MM.1S (cell line): Measurements from ENCODE around the gene CTNNA3.

ENCODE experiments used
- DNase-seq: peaks from one replicate; pipeline ENCODE4 v3.0.0-alpha.2; 2015
- H2AFZ ChIP-seq: fragments of 300-600 bp; sonication (generic); 2 replicates; pipeline ENCODE4 v1.6.0; 2016; ENCODE audit warnings: antibody characterized with exemption, low read length
- H3F3A ChIP-seq: fragments of 300-600 bp; sonication (generic); 2 replicates; pipeline ENCODE4 v1.6.1; 2016; ENCODE audit warnings: mild to moderate bottlenecking, antibody characterized with exemption, low read length, moderate library complexity, mixed read lengths; ENCODE audit not compliant: insufficient read depth
- H3K27ac ChIP-seq: fragments of 300-600 bp; sonication (generic); 2 replicates; pipeline ENCODE4 v1.5.1; 2016; ENCODE audit warnings: mild to moderate bottlenecking, low read length
- H3K27me3 ChIP-seq: fragments of 300-600 bp; sonication (generic); replicated peaks from 2 replicates; pipeline ENCODE4 v1.6.0; 2016; ENCODE audit warnings: low read length; ENCODE audit not compliant: insufficient read depth
- H3K36me3 ChIP-seq: fragments of 300-600 bp; sonication (generic); replicated peaks from 2 replicates; pipeline ENCODE4 v1.6.1; 2016; ENCODE audit warnings: mild to moderate bottlenecking, low read length, mixed read lengths; ENCODE audit not compliant: insufficient read depth
- H3K4me1 ChIP-seq: fragments of 300-600 bp; sonication (generic); 2 replicates; pipeline ENCODE4 v1.6.1; 2016; ENCODE audit warnings: low read length, mixed read lengths
- H3K4me2 ChIP-seq: fragments of 300-600 bp; sonication (generic); 2 replicates; pipeline ENCODE4 v1.6.0; 2016; ENCODE audit warnings: low read depth, low read length
- H3K4me3 ChIP-seq: fragments of 300-600 bp; sonication (generic); 2 replicates; pipeline ENCODE4 v1.5.1; 2016; ENCODE audit warnings: low read length, mixed read lengths
- H3K79me2 ChIP-seq: fragments of 300-600 bp; sonication (generic); 2 replicates; pipeline ENCODE4 v1.6.1; 2016; ENCODE audit warnings: mixed run types, low read length, mixed read lengths
- H3K9ac ChIP-seq: fragments of 300-600 bp; sonication (generic); 2 replicates; pipeline ENCODE4 v1.6.1; 2016; ENCODE audit warnings: low read length, mixed read lengths
- H3K9me2 ChIP-seq: fragments of 300-600 bp; sonication (generic); replicated peaks from 2 replicates; pipeline ENCODE4 v1.6.1; 2016; ENCODE audit warnings: mild to moderate bottlenecking, low read length, mixed read lengths; ENCODE audit not compliant: insufficient read depth
- H3K9me3 ChIP-seq: fragments of 300-600 bp; sonication (generic); replicated peaks from 2 replicates; pipeline ENCODE4 v1.6.1; 2016; ENCODE audit warnings: mild to moderate bottlenecking, low read length, mixed read lengths; ENCODE audit not compliant: insufficient read depth
- H4K20me1 ChIP-seq: fragments of 300-600 bp; sonication (generic); 2 replicates; pipeline ENCODE4 v1.6.1; 2016; ENCODE audit warnings: mild to moderate bottlenecking, low read length, moderate library complexity, mixed read lengths; ENCODE audit not compliant: insufficient read depth
- CTCF ChIP-seq: fragments of 300-600 bp; sonication (generic); IDR thresholded peaks from 2 replicates; pipeline ENCODE4 v1.5.1; 2016; ENCODE audit warnings: antibody characterized with exemption, low read length, mixed read lengths
- EZH2 ChIP-seq: fragments of 300-600 bp; sonication (generic); optimal IDR thresholded peaks from 2 replicates; pipeline ENCODE3; 2017; ENCODE audit warnings: low read depth, mild to moderate bottlenecking, antibody characterized with exemption, low read length, mixed read lengths
- EZH2phosphoT487 ChIP-seq: fragments of 300-600 bp; sonication (generic); IDR thresholded peaks from 2 replicates; pipeline ENCODE4 v1.6.1; 2018; ENCODE audit warnings: antibody characterized with exemption, low read length

The CTNNA3 gene

GRCh38 chr10:66642217-66642616 is 1053.8 kb downstream of the CTNNA3 start:
- no peaks in the 10 kb centered on the region for H3F3A ChIP-seq
- H3K79me2 ChIP-seq, result no peaks in the 10 kb centered on the region
- no peak overlapping the region for H3K4me3 ChIP-seq
- no peak overlapping the region for H3K4me2 ChIP-seq
- TF ChIP-seq EZH2, result no peak
- no peaks in the 10 kb centered on the region for H3K9me2 ChIP-seq
- H3K27me3 ChIP-seq, result no peaks in the 10 kb centered on the region
- no peaks in the 10 kb centered on the region for H3K9me3 ChIP-seq
- no peaks in the 10 kb centered on the region for H3K4me1 ChIP-seq
- no peak overlapping the region for H2AFZ ChIP-seq
- H3K27ac ChIP-seq, result no peak overlapping the region
- no peak overlapping the region for H3K9ac ChIP-seq
- no peaks in the 10 kb centered on the region for H4K20me1 ChIP-seq
- no peak for DNase-seq
- no peaks in the 10 kb centered on the region for H3K36me3 ChIP-seq

GRCh38 chr10:66639371-66639770 is 1056.6 kb downstream of the CTNNA3 start:
- no peak for DNase-seq
- no peak for TF ChIP-seq EZH2
- no peak for TF ChIP-seq EZH2phosphoT487
- TF ChIP-seq CTCF, result no peak
- no peaks in the 10 kb centered on the region for H4K20me1 ChIP-seq
- H3K4me2 ChIP-seq, result no peak overlapping the region
- no peaks in the 10 kb centered on the region for H3K9me2 ChIP-seq
- H3K27ac ChIP-seq, result no peak overlapping the region
- no peaks in the 10 kb centered on the region for H3K27me3 ChIP-seq
- no peak overlapping the region for H3K9ac ChIP-seq
- H3F3A ChIP-seq, result no peaks in the 10 kb centered on the region
- no peak overlapping the region for H3K4me3 ChIP-seq
- H2AFZ ChIP-seq, result no peak overlapping the region
- H3K36me3 ChIP-seq, result no peaks in the 10 kb centered on the region
- H3K9me3 ChIP-seq, result no peaks in the 10 kb centered on the region
- no peaks in the 10 kb centered on the region for H3K4me1 ChIP-seq
- H3K79me2 ChIP-seq, result no peaks in the 10 kb centered on the region

GRCh38 chr10:66637273-66638036 is 1058.5 kb downstream of the CTNNA3 start:
- no peaks in the 10 kb centered on the region for H3K27me3 ChIP-seq
- no peaks in the 10 kb centered on the region for H4K20me1 ChIP-seq
- H3K9me2 ChIP-seq, result no peaks in the 10 kb centered on the region
- no peak overlapping the region for H3K4me2 ChIP-seq
- DNase-seq, result no peak
- H3F3A ChIP-seq, result no peaks in the 10 kb centered on the region
- no peaks in the 10 kb centered on the region for H3K4me1 ChIP-seq
- TF ChIP-seq CTCF (no peak), EZH2phosphoT487 (no peak), EZH2 (no peak)
- no peak overlapping the region for H2AFZ ChIP-seq
- no peaks in the 10 kb centered on the region for H3K36me3 ChIP-seq
- no peak overlapping the region for H3K27ac ChIP-seq
- no peaks in the 10 kb centered on the region for H3K9me3 ChIP-seq
- no peak overlapping the region for H3K9ac ChIP-seq
- no peak overlapping the region for H3K4me3 ChIP-seq
- H3K79me2 ChIP-seq, result no peaks in the 10 kb centered on the region

GRCh38 chr10:66629996-66630395 is 1066.0 kb downstream of the CTNNA3 start:
- H3K79me2 ChIP-seq, result no peaks in the 10 kb centered on the region
- H3K27ac ChIP-seq, result no peak overlapping the region
- no peak overlapping the region for H3K4me3 ChIP-seq
- no peak overlapping the region for H3K4me2 ChIP-seq
- no peaks in the 10 kb centered on the region for H3K9me2 ChIP-seq
- H3K9ac ChIP-seq, result no peak overlapping the region
- TF ChIP-seq EZH2 (no peak), EZH2phosphoT487 (no peak)
- no peaks in the 10 kb centered on the region for H3K9me3 ChIP-seq
- DNase-seq, result no peak
- H4K20me1 ChIP-seq, result no peaks in the 10 kb centered on the region
- no peaks in the 10 kb centered on the region for H3F3A ChIP-seq
- H3K36me3 ChIP-seq, result no peaks in the 10 kb centered on the region
- no peaks in the 10 kb centered on the region for H3K27me3 ChIP-seq
- no peak overlapping the region for H2AFZ ChIP-seq
- no peaks in the 10 kb centered on the region for H3K4me1 ChIP-seq
